Thyroid gland (tissue), 4 donors: Measurements from ENCODE around the gene ACAD10.
A peak's percentile ranks its signal among the peaks of the same experiment; 100 is the strongest.

Experiments
- CTCF ChIP-seq, 6 experiments: fragments of 200-600 bp in 3 of 6; fragments of 450-650 bp in 3 of 6; sonication (generic) in 3 of 6; IDR thresholded peaks; one replicate each; pipeline ENCODE4 v1.5.1; 2016 to 2019; ENCODE audit warnings: antibody characterized with exemption in 6 of 6, mild to moderate bottlenecking in 2 of 6, inconsistent platforms in 1 of 6, moderate library complexity in 1 of 6
- POLR2A ChIP-seq, 2 donors: fragments of 450-650 bp; IDR thresholded peaks; one replicate each; pipeline ENCODE4 v1.6.1; 2017; ENCODE audit warnings: antibody characterized with exemption in 2 of 2, mild to moderate bottlenecking in 2 of 2, moderate library complexity in 1 of 2

GRCh38 chr12:111673503-111673902 lies 12.3 kb upstream of the ACAD10 start:
- TF ChIP-seq CTCF (IDR thresholded peaks at IDR 0.05), result peak in 2 of 6 experiments; percentile 15 to 36
- TF ChIP-seq POLR2A (IDR thresholded peaks at IDR 0.05), result no peak
